AG10803 (cell line): Measurements from ENCODE around the gene CELF2.

Experiments used
- DNase-seq: peaks from one replicate; pipeline ENCODE4 v3.0.0; 2010; ENCODE audit warnings: low read depth
- H3K4me3 ChIP-seq: 2 replicates; pipeline ENCODE4 v1.5.1; 2011; ENCODE audit warnings: mild to moderate bottlenecking, low read length, control low read depth
- CTCF ChIP-seq: conservative IDR thresholded peaks from 2 replicates; pipeline ENCODE4 v1.5.1; 2011; ENCODE audit warnings: mild to moderate bottlenecking, low read length, control low read depth, inconsistent platforms

The CELF2 gene

DNA sequence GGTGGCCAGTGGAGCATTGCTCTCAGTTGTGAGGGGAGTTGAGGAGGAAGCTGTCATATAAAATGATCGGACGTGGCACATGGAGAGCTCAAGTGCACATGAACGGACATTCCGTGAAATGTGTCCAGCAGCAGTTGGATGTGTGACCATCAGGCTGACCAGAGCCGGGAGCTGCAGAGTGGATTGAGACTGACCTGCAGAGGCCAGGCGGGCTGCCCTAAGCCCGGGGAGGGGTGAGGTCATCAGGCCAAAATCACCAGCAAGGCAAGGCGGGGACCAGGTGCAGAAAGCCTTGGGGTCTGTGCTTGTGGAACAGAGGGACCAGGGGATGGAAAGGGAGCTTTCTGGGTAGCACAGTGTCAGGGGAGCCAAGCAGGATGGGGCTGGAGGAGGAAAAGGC is 279.5 kb downstream of the CELF2 start:
- H3K4me3 ChIP-seq, result no peak overlapping the region
- TF ChIP-seq CTCF, result no peak
- DNase-seq, result no peak

DNA sequence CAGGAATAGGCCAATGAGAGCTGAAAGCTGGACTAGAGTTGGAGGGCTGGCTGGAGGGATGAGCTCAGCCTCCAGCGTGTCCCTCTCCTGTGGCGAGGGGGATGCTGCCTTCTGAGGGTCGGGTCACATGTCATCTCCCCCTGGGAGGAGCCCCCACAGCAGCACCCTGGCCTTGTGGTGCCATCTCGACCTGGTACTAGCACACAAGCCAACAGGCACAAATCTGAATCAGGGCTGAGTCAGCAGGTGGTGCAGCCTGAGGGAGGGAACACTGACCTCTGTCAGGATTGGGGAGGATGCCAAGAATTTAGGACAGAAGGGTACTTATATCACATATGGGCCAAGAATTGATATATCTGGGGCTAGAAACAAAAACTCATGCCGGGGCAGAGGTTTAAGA is 280.4 kb downstream of the CELF2 start:
- H3K4me3 ChIP-seq, result no peak overlapping the region
- DNase-seq, result no peak
- no peak for TF ChIP-seq CTCF

DNA sequence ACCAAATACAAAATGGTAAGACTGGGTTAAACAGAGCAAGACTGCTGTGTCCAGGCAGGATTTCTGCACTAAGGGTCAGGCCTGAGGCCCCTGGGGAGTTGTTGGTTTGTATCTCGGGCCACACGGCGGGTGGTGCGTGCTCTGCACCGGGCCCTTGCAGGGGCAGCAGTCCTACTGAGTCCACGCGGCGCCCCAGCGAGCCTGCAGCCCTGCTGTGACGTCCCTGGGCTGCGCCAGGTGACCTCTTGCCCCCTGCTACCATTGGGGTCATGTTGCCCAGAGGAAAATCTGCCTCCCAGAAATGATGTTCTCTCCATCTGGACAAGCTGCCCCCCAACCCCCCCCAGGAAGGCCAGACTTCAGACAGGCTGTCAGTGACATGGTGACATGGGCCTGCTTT is 281.5 kb downstream of the CELF2 start:
- no peak overlapping the region for H3K4me3 ChIP-seq
- DNase-seq, result no peak
- no peak for TF ChIP-seq CTCF

DNA sequence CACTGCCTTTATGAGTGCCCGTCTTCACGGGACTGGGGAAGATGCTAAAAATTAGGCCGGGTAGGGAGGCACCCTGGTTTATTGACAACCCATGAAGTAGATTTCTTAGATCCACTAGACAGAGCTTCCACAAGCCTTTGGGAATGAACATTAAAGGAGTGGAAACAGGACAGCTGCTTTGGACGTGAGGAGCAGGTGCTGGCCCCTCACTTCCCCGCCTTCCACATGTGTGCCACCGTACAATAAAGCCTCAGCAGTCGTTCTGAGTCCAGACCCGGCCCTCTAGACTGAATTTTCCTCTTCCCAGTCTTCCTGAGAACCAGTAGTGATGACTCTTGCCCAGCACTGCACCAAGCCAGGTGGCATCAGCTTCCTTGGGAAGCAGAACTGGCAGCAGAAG is 282.4 kb downstream of the CELF2 start:
- no peak overlapping the region for H3K4me3 ChIP-seq
- DNase-seq, result no peak
- TF ChIP-seq CTCF, result no peak

DNA sequence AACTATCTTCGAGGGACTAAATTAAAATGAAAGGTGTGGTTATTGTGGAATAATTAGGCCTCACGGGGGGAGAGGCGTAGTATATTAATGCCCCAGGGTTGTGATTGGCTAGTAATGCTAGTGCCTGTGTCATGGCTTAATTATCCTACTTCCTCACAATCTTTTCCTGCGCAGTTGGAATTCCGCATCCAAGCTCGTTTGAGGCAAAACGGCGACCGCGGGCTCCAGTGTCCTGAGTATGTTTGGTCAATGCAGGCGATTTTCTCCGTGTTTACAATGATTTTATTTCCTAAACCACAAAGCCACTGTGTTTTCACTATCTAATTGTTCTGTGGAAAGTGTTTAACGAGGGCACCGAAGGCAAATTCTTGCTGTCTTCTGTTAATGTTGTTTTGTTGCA is 282.9 kb downstream of the CELF2 start:
- no peak for DNase-seq
- no peak for TF ChIP-seq CTCF

GRCh38 chr10:11301571-11302111 is 284.0 kb downstream of the CELF2 start:
- DNase-seq, result no peak
- TF ChIP-seq CTCF, result no peak
- no peak overlapping the region for H3K4me3 ChIP-seq

More for the DNA sequence above, 282.9 kb downstream of the CELF2 start:
- H3K4me3 ChIP-seq, result no peak overlapping the region

GRCh38 chr10:11302181-11302580 is 284.5 kb downstream of the CELF2 start:
- no peak for DNase-seq
- TF ChIP-seq CTCF, result no peak

More at GRCh38 chr10:11302181-11302580, 284.5 kb downstream of the CELF2 start:
- no peak overlapping the region for H3K4me3 ChIP-seq
